GM10266 (cell line): Measurements from ENCODE around the gene OR6P1.

Experiments
- DNase-seq: peaks from one replicate; pipeline ENCODE4 v3.0.0; 2012; ENCODE audit errors: extremely low spot score
- TF ChIP-seq, protein P1 (sequence below): IDR thresholded peaks from 2 replicates; pipeline ENCODE4 v1.5.1; 2012; ENCODE audit warnings: mild to moderate bottlenecking, low read depth; ENCODE audit not compliant: control insufficient read depth, insufficient read depth; ENCODE audit errors: missing control alignments

OR6P1 gene

DNA sequence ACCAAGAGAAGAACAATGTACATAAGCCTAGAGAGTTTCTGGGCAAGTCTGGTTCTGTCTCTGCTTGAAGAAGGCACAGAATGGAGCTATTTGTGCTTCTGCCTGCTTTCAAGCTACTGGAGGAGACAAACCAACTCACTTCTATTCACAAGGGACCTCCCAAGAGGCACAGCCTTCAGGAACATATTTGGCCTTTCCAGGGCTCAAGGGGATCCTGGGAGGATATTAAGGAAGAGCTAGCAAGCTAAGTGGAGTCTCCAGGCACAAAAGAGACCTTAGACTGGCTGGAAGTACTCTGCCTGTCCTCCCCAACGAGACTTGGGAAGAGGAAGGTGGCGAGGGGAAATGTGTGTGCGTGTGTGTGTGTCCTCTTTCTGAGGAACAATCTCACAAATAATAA is 16.0 kb downstream of the OR6P1 start, which contains the start of gene OR6Y1:
Gene OR6Y1 (minus strand): TSS at position 54 of the 400 bp plus-strand sequence. CDS start 6,300 bp downstream, outside the sequence.
- TF ChIP-seq, protein P1, sequence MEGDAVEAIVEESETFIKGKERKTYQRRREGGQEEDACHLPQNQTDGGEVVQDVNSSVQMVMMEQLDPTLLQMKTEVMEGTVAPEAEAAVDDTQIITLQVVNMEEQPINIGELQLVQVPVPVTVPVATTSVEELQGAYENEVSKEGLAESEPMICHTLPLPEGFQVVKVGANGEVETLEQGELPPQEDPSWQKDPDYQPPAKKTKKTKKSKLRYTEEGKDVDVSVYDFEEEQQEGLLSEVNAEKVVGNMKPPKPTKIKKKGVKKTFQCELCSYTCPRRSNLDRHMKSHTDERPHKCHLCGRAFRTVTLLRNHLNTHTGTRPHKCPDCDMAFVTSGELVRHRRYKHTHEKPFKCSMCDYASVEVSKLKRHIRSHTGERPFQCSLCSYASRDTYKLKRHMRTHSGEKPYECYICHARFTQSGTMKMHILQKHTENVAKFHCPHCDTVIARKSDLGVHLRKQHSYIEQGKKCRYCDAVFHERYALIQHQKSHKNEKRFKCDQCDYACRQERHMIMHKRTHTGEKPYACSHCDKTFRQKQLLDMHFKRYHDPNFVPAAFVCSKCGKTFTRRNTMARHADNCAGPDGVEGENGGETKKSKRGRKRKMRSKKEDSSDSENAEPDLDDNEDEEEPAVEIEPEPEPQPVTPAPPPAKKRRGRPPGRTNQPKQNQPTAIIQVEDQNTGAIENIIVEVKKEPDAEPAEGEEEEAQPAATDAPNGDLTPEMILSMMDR, result no peak
- no peak for DNase-seq

DNA sequence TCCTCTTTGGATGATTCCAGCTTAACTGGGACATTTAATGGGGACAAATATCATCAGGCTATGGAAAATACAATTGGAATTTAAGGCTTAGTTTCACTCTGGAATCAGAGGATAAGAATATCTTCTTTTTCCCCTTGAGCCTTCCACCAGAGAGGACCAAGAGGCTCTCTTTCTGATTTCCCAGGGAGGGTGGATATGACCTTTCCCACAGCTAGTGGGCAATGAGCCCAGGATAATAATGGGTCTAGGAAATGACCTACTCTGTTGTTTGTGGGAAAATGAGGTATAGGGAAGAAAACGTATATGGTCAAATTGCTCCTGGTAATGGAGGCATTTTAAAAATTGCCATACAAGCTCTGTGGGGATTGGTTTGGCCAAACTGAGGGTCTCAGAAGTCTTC is 18.1 kb downstream of the OR6P1 start:
- TF ChIP-seq, protein P1, result no peak
- no peak for DNase-seq

DNA sequence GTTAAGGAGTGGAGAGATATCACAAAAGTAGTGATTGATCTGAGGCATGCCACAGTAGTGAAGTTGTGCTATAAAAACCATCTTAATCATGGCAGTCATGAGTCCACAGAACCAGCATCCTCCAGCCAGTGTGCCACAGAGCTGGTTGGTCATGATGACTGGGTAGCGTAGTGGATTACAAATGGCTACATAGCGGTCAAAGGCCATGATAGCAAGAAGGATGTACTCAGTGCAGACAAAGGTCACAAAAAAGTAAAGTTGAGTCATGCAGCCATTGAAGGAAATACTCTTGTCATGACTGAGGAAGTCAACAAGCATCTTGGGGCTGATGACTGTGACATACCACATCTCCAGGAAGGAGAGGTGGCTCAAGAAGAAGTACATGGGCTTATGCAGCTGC is 22.8 kb downstream of the OR6P1 start:
- no peak for DNase-seq
- TF ChIP-seq, protein P1, result no peak

DNA sequence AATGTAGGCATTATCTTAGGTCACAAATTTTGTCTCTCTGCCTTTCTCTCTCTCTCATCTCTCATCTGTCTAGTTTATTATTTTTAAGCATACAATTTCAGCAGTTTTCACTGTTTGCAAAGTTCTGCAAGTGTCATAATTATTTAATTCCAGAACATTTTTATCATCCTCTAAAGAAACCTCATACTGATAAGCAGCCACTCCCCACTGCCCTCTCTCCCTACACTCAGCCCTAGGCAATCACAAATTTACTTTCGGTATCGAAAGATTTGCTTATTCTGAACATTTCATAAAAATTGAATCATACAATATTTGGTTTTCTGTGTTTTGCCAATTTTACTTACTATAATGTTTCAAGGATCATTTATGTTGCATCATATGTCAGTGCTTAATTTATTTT is 32.8 kb downstream of the OR6P1 start:
- TF ChIP-seq, protein P1, result no peak
- no peak for DNase-seq

DNA sequence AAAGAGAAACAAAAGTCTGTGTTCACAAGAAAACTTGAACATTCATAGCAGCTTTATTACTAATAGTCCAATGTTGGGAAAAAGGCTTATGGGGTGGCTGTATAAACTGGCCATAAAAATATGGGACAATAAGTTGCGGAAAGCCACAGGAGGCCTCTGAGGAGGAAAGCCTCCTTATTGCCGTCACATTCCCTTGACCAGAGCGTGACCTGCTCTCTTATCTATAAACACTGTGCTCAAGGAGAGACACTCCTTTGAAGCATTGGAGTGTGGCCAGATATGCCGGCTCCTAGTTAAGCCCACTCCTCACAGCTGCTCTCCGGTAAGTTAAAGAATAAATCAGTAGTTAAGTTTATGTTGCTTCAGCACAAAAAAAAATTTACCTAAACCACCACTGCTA is 35.9 kb downstream of the OR6P1 start:
- TF ChIP-seq, protein P1, result no peak
- no peak for DNase-seq

GRCh38 chr1:158527190-158527815 is 43.1 kb downstream of the OR6P1 start:
- TF ChIP-seq, protein P1, result peak; percentile 57
- no peak for DNase-seq

- no peak for DNase-seq
- TF ChIP-seq, protein P1, result no peak
Measured at GRCh38 chr1:158521666-158522058, 48.7 kb downstream of the OR6P1 start.
